Activated CD8-positive, alpha-beta T cell treated with anti-CD3 and anti-CD28 coated beads for 36 hours (primary cell): ENCODE measurements around the gene TPP2. TPM values are rescaled to one million over a fixed set of nuclear protein-coding genes. Genes with fewer than 3 reads are reported as not detected.

Experiments used
- ATAC-seq: fragments of 200-7000 bp; cut with Tn5 transposase; one replicate; pipeline ENCODE4 v1.10.0; 2021; ENCODE audit warnings: mild to moderate bottlenecking, moderate library complexity
- CTCF ChIA-PET: fragments of 350-600 bp; sonication (Branson Sonifier 250); formaldehyde crosslinking; loops from one replicate; lab custom pipeline; 2021; ENCODE audit warnings: antibody characterized with exemption; lab: Charles Lee
- POLR2A ChIA-PET: fragments of 350-600 bp; sonication (Branson Sonifier 250); formaldehyde crosslinking; loops from one replicate; lab custom pipeline; 2021; ENCODE audit warnings: antibody characterized with exemption; lab: Charles Lee
- DNase-seq: peaks from one replicate; pipeline ENCODE4 v3.0.0-alpha.2; 2020
- H3K27ac Mint-ChIP-seq: one replicate; pipeline ENCODE4 v1.8.0; 2021; ENCODE audit warnings: mild to moderate bottlenecking, mixed read lengths
- H3K27me3 Mint-ChIP-seq: one replicate; pipeline ENCODE4 v1.8.0; 2021; ENCODE audit warnings: mixed read lengths
- H3K36me3 Mint-ChIP-seq: one replicate; pipeline ENCODE4 v1.8.0; 2021; ENCODE audit warnings: low read depth, mixed read lengths
- H3K4me1 Mint-ChIP-seq: one replicate; pipeline ENCODE4 v1.8.0; 2021; ENCODE audit warnings: low read depth, mixed read lengths
- H3K4me3 Mint-ChIP-seq: one replicate; pipeline ENCODE4 v1.8.0; 2021; ENCODE audit warnings: mild to moderate bottlenecking, moderate library complexity, mixed read lengths
- H3K9me3 Mint-ChIP-seq: one replicate; pipeline ENCODE4 v1.8.0; 2021; ENCODE audit warnings: mixed read lengths
- CTCF ChIP-seq: fragments of 200-600 bp; IDR thresholded peaks from one replicate; pipeline ENCODE4 v1.8.0; 2022; ENCODE audit warnings: antibody characterized with exemption, mild to moderate bottlenecking
- intact Hi-C: fragments of 100-400 bp; cut with micrococcal nuclease; formaldehyde crosslinking; loops from one replicate; pipeline ENCODE4 v1.10.0; 2022
- total RNA-seq, 2 experiments: library from RNA; stranded (reverse); gene quantifications; one replicate each; pipeline ENCODE4 v1.2.3, GENCODE V29; 2021

Gene TPP2
- total RNA-seq, 2 experiments from 2014 or later, result 70.3 to 70.8 TPM

DNA sequence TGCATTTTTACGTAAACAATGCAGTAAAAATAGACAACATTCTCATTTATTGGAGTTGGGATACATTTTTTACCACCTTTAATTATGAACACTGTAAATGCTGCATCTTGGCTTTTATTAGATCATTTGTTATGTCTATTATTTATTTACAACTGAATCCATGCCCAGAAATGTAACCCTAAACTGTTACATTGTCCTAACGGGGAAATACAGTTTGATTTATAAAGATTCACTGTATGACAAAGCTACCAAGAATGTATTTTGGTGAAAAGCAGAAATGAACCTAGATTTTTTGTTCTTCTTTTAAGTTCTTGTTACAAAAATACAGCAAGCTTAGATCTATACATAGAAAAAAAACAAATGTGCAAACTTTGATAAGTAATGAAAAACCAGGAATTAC is 97.0 kb downstream of the TPP2 start:
- peaks cover 3% of the 10 kb centered on the region for H3K36me3 Mint-ChIP-seq
- no peak overlapping the region for H3K27ac Mint-ChIP-seq
- H3K27me3 Mint-ChIP-seq, result peaks cover 12% of the 10 kb centered on the region
- no peaks in the 10 kb centered on the region for H3K4me1 Mint-ChIP-seq
- no peak for TF ChIP-seq CTCF
- H3K4me3 Mint-ChIP-seq, result no peak overlapping the region
- DNase-seq (no peak), ATAC-seq (no peak)
- CTCF ChIA-PET, result no interaction called here
- peaks cover 4% of the 10 kb centered on the region for H3K9me3 Mint-ChIP-seq
- POLR2A ChIA-PET, result interaction anchor here (0.8 kb wide), 1 partner anchor 106 kb away, joined by 3 read pairs; no protein-coding TSS in a partner anchor
- intact Hi-C loops, result no loop called here

- ATAC-seq (no peak), DNase-seq (no peak)
- Mint-ChIP-seq H3K27ac (no peak within 1 kb of the TSS), H3K36me3 (peaks cover 3% of the 10 kb centered on the region), H3K4me3 (no peak within 1 kb of the TSS), H3K27me3 (peaks cover 13% of the 10 kb centered on the region), H3K9me3 (peaks cover 4% of the 10 kb centered on the region), H3K4me1 (no peaks in the 10 kb centered on the region)
- TF ChIP-seq CTCF, result no peak
- ChIA-PET CTCF (no interaction called here), POLR2A (no interaction called here)
- intact Hi-C loops, result no loop called here
Observed at GRCh38 chr13:102694937-102695336, 98.2 kb downstream of the TPP2 start, which contains the start of gene METTL21C. Gene METTL21C, minus strand, starts transcription at chr13:102695044. Its CDS starts 546 bp downstream, at chr13:102694498.

DNA sequence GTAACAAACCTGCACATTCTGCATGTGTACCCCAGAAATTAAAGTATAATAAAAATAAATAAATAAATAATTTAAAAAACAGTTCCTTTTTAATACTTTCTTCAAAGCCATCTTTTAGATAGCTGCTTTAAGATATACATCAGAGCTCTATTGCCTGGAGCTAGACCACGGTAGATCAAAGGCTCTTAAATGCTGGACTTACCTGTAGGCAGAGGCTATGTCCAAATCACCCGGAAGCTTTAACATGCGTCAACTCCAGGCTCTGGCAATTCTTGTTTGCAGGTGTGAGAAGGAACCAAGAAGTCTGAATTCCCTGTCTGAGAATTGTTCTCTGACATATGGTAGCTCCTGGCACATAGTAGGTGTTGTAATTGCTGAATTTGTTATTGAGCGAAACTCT is 99.7 kb downstream of the TPP2 start:
- H3K4me1 Mint-ChIP-seq, result no peaks in the 10 kb centered on the region
- intact Hi-C loops, result no loop called here
- DNase-seq (no peak), ATAC-seq (no peak)
- H3K36me3 Mint-ChIP-seq, result peaks cover 3% of the 10 kb centered on the region
- no peak overlapping the region for H3K4me3 Mint-ChIP-seq
- H3K27ac Mint-ChIP-seq, result no peak overlapping the region
- POLR2A ChIA-PET, result no interaction called here
- CTCF ChIA-PET, result interaction anchor here (1.4 kb wide), 1 partner anchor 12 kb away, joined by 3 read pairs; no protein-coding TSS in a partner anchor
- no peak for TF ChIP-seq CTCF
- peaks cover 4% of the 10 kb centered on the region for H3K9me3 Mint-ChIP-seq
- peaks cover 13% of the 10 kb centered on the region for H3K27me3 Mint-ChIP-seq

DNA sequence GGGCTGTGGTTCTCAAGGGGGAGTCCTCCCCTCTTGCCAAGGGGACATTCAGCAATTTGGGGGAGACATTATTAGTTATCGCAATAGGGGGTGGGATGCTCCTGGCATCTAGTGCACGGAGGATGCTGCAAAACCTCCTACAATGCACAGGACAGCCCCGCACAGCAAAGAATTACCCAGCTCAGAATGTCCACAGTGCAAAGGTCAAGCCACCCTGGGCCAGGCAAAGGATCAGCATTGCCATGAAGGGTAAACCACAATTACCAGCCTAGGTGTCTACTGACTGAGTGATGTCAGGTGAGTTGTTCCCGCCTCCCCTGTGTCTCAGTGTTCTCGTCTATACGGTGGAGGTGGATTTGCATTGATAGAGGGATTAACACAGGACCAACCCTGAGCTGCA is 100.5 kb downstream of the TPP2 start:
- Mint-ChIP-seq H3K27me3 (peaks cover 13% of the 10 kb centered on the region), H3K36me3 (peaks cover 3% of the 10 kb centered on the region), H3K4me3 (no peak overlapping the region), H3K9me3 (peaks cover 4% of the 10 kb centered on the region), H3K4me1 (no peaks in the 10 kb centered on the region), H3K27ac (no peak overlapping the region)
- ChIA-PET POLR2A (no interaction called here), CTCF (interaction anchor here (1.4 kb wide), 1 partner anchor 12 kb away, joined by 3 read pairs; no protein-coding TSS in a partner anchor)
- no peak for TF ChIP-seq CTCF
- ATAC-seq (no peak), DNase-seq (no peak)
- intact Hi-C loops, result no loop called here

- Mint-ChIP-seq H3K27me3 (peaks cover 13% of the 10 kb centered on the region), H3K27ac (no peak overlapping the region), H3K4me1 (no peaks in the 10 kb centered on the region), H3K36me3 (peaks cover 3% of the 10 kb centered on the region), H3K9me3 (peaks cover 4% of the 10 kb centered on the region), H3K4me3 (no peak overlapping the region)
- ATAC-seq (no peak), DNase-seq (no peak)
- no peak for TF ChIP-seq CTCF
- ChIA-PET POLR2A (no interaction called here), CTCF (no interaction called here)
- intact Hi-C loops, result no loop called here
Observed at GRCh38 chr13:102697929-102698648, 101.3 kb downstream of the TPP2 start.
